ENCODE measurements around the gene MAMSTR. TPM values are rescaled to one million over a fixed set of nuclear protein-coding genes. Genes with fewer than 3 reads are reported as not detected.

MAMSTR gene
- total RNA-seq, 1 donor from 2014 or later = 3.6 TPM

GRCh38 chr19:48741129-48741999 is 21.8 kb upstream of the MAMSTR start:
- no peak for TF ChIP-seq CTCF (conservative IDR thresholded peaks at IDR 0.05)
- Mint-ChIP-seq H3K4me1 (ENCODE audit: unreplicated experiment) (peaks cover 10% of the 10 kb centered on the region), H3K4me3 (peak overlapping the region; percentile 39), H3K36me3 (peaks cover 5% of the 10 kb centered on the region), H3K27me3 (peaks cover 3% of the 10 kb centered on the region), H3K9me3 (no peaks in the 10 kb centered on the region), H3K27ac (no peak overlapping the region)
- DNase-seq (ENCODE audit: extremely low spot score, unreplicated experiment) = no peak

GRCh38 chr19:48740164-48740972 is 20.8 kb upstream of the MAMSTR start, which contains the start of gene RASIP1:
RASIP1 (minus strand) TSS chr19:48740610; CDS start chr19:48740282, 328 bp downstream.
- Mint-ChIP-seq H3K27ac (no peak within 1 kb of the TSS), H3K36me3 (no peaks in the 10 kb centered on the region), H3K27me3 (peaks cover 3% of the 10 kb centered on the region), H3K4me1 (ENCODE audit: unreplicated experiment) (peaks cover 10% of the 10 kb centered on the region), H3K4me3 (peak within 1 kb of the TSS; percentile 39), H3K9me3 (no peaks in the 10 kb centered on the region)
- no peak for DNase-seq (ENCODE audit: extremely low spot score, unreplicated experiment)
- no peak for TF ChIP-seq CTCF (conservative IDR thresholded peaks at IDR 0.05)

- peaks cover 15% of the 10 kb centered on the region for H3K4me1 Mint-ChIP-seq (ENCODE audit: unreplicated experiment)
- H3K9me3 Mint-ChIP-seq = peaks cover 5% of the 10 kb centered on the region
- peak overlapping the region; percentile 34 for H3K4me3 Mint-ChIP-seq
- H3K36me3 Mint-ChIP-seq = peaks cover 5% of the 10 kb centered on the region
- peaks cover 7% of the 10 kb centered on the region for H3K27me3 Mint-ChIP-seq
- TF ChIP-seq CTCF (conservative IDR thresholded peaks at IDR 0.05) = no peak
- no peak overlapping the region for H3K27ac Mint-ChIP-seq
- no peak for DNase-seq (ENCODE audit: extremely low spot score, unreplicated experiment)
Measured at GRCh38 chr19:48739404-48740163, 20.1 kb upstream of the MAMSTR start.

GRCh38 chr19:48738557-48739403 is 19.3 kb upstream of the MAMSTR start:
- Mint-ChIP-seq H3K36me3 (peaks cover 5% of the 10 kb centered on the region), H3K4me1 (ENCODE audit: unreplicated experiment) (peaks cover 15% of the 10 kb centered on the region), H3K27ac (peak overlapping the region; percentile 87), H3K4me3 (peak overlapping the region; percentile 88), H3K27me3 (peaks cover 7% of the 10 kb centered on the region), H3K9me3 (peaks cover 5% of the 10 kb centered on the region)
- peak; percentile 60 for TF ChIP-seq CTCF (conservative IDR thresholded peaks at IDR 0.05)
- peak; percentile 98 for DNase-seq (ENCODE audit: extremely low spot score, unreplicated experiment)

Data from type B pancreatic cell (in vitro differentiated cells).